LNCaP clone FGC (cell line): ENCODE data around the gene S100B.
"Not testable (repeated sequence)": the region's sequence is repeated elsewhere in the genome, so short reads cannot be mapped to it uniquely, and the experiment has no call there.

ENCODE experiments used
- DNase-seq: peaks from one replicate; pipeline ENCODE4 v3.0.0-alpha.2; 2011; ENCODE audit warnings: low read depth
- H3K4me3 ChIP-seq: 2 replicates; pipeline ENCODE4 v1.5.1; 2011; ENCODE audit warnings: mild to moderate bottlenecking, low read depth, low read length, control low read depth
- CTCF ChIP-seq: IDR thresholded peaks from 2 replicates; pipeline ENCODE4 v1.5.1; 2012; ENCODE audit warnings: mild to moderate bottlenecking; ENCODE audit not compliant: control insufficient read depth, insufficient read depth; ENCODE audit errors: extremely low read depth

S100B gene

GRCh38 chr21:46594276-46594675, 10.6 kb downstream of the S100B start:
- no peak for TF ChIP-seq CTCF
- no peak for DNase-seq
- no peak overlapping the region for H3K4me3 ChIP-seq

GRCh38 chr21:46585191-46585953, 19.5 kb downstream of the S100B start:
- no peak overlapping the region for H3K4me3 ChIP-seq
- TF ChIP-seq CTCF: no peak
- no peak for DNase-seq

GRCh38 chr21:46581780-46582307, 23.0 kb downstream of the S100B start:
- no peak for DNase-seq
- no peak for TF ChIP-seq CTCF
- no peak overlapping the region for H3K4me3 ChIP-seq

GRCh38 chr21:46579394-46579793, 25.5 kb downstream of the S100B start:
- not testable (repeated sequence) for DNase-seq

GRCh38 chr21:46577786-46578185, 27.1 kb downstream of the S100B start:
- not testable (repeated sequence) for DNase-seq, H3K4me3 ChIP-seq

More at GRCh38 chr21:46579394-46579793, 25.5 kb downstream of the S100B start:
- not testable (repeated sequence) for H3K4me3 ChIP-seq

- no peak overlapping the region for H3K4me3 ChIP-seq
- TF ChIP-seq CTCF: no peak
- no peak for DNase-seq
Measured at GRCh38 chr21:46572850-46573249, 32.0 kb downstream of the S100B start.

GRCh38 chr21:46570631-46571030, 34.3 kb downstream of the S100B start:
- no peak for DNase-seq
- no peak for TF ChIP-seq CTCF
- H3K4me3 ChIP-seq: no peak overlapping the region

- no peak for TF ChIP-seq CTCF
- no peak overlapping the region for H3K4me3 ChIP-seq
- DNase-seq: no peak
Measured at GRCh38 chr21:46570119-46570518, 34.8 kb downstream of the S100B start.
